HG03558 (cell line): ENCODE results near the gene RAD1.

Source experiments
- ATAC-seq: cut with Tn5 transposase; IDR thresholded peaks from one replicate; pipeline ENCODE4 v1.9.1; 2021; ENCODE audit warnings: moderate number of reproducible peaks; ENCODE audit not compliant: unreplicated experiment; ENCODE audit errors: extremely low read depth

RAD1 gene

DNA sequence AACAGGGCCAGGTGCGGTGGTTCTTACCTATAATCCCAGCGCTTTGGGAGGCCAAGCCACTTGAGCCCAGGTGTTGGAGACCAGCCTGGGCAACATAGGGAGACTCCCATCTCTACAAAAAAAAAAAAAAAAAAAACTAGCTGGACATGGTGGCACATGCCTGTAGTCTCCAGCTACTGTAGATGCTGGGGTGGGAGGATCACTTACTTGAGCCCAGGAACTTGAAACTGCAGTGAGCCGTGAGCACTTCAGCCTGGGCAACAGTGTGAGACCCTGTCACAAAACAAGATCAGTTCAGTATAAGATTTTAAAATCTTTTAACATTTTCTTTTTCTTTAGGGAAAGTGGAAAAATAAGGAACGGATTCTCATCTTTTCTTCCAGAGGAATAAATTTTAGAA lies 2.7 kb upstream of the RAD1 start:
- ATAC-seq = no peak

DNA sequence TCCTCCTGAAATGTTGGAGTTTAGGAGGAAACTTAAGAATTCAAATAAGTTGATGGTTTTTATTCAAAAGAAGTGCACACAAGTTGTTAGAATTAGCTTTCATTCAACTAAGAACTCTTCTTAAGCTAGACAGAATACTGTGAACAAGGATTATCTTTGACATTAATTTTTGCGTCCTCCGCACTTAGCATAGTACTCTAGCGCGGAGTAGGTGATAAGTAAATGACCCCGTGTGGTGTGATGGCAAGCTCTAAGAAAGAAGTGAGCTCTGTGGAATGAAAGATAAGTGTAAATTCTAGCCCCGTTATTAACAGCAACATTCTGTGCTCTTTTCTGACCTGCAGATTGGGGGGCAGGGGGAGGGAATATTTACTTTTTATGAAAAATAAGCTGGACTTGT lies 1.2 kb upstream of the RAD1 start:
- ATAC-seq = no peak

DNA sequence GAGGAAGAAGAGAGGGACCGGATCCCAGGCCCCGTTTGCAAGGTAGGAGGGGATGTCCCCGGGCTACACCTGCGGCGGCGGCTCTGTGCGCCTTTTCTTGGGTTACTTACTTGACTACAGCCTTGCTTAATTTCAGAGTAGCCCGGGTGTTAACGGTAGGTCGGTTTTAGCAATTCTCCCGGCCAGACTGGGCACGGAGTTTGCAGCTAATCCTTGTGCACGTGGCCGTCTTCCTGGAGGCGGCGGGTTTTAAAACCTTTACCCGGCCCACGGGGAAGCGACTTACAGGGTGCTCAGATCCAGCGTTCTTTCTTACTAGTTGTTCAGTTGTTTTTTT lies 520 bp upstream of the RAD1 start:
- peak; percentile 9 for ATAC-seq

DNA sequence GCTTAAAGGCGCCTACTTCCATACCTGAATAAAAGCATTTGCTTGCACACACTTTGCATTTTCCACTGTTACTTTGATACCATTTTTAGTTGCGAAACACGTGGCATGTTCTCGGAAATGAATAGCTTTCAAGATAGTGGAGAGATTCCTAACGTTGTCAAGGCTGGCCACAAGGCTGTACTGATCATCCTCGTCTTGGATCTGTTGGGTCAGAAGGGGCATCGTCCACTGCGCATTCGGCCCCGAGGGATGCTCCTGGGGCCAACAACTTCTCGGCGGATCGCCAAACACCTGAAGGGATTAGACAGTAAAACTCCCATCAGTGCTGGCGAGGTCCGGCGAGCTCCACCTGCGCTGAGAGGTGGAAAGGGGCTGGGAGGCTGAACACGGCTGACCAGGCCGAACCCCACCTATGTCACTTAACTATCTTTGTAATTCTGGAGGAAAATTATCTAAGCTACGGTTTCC lies 599 bp downstream of the RAD1 start:
- ATAC-seq = peak; percentile 5

DNA sequence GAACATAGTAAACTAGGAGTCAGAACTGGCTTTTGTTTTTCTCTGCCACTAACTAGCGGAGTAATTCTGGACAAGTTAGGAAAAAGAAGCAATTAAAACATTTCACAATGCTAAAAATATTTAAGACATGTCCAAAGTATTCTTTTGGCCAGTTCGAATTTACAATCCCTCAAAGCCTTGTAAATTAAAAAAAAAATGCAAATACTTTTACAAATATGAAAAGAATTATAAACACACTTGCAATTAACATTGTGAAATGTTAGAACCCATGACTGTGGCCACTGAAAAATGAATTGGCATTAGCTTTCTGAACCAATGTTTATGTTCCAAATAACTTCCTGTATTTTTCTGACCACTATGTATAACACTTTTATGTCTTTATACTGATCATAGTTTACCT lies 2.2 kb downstream of the RAD1 start:
- no peak for ATAC-seq

DNA sequence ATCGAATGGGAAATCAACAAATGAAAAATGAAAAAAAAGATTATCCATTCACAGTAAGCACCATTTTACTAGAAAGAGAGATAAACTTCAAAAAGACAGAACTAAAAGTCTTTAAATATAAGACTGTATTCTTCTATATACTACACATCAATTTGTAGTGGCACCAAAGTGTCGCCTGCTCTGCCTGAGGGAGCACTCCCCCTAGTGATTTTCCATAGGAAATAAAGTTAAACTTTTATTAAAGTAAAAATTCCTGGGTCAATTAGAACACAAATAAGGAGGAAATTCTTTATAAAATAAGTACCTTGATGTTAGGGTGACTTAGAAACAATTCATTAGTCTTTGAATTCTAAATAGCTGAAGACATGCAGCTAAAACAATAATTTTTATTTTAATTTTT lies 9.7 kb downstream of the RAD1 start:
- ATAC-seq = no peak

DNA sequence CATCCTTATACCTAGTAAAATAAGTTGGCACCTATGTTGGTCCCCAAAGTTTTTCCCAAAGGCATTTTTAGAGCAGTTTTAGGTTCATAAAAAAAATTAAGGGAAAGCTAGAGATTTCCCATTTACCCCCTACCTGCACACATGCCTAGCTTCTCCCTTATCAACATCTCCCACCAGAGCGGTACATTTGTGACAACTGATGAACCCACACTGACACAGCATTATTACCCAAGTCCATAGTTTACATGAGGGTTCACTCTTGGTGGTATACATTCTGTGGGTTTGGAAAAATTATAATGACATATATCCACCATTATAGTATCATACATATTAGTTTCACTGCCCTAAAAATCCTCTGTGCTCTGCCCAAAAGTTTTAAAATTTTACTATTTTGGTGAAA lies 12.0 kb downstream of the RAD1 start:
- no peak for ATAC-seq

DNA sequence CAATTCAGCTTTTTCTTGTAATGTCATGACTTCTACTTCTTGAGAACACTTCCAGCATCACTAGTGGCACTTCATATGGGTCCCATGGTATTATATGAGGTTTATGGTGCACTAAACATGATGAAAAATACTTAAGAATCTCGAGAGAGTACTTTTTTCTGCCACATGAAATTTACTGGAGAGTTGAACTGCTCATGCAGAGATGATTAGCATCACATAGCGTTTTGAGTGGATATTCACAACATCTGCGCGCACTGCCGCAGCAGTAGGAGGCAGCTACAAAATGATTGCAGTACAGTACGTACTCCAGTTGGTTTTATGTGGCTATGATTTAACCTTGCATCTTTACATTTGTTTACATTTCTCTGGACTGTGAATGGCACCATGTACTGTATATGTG lies 14.7 kb downstream of the RAD1 start:
- ATAC-seq = no peak

DNA sequence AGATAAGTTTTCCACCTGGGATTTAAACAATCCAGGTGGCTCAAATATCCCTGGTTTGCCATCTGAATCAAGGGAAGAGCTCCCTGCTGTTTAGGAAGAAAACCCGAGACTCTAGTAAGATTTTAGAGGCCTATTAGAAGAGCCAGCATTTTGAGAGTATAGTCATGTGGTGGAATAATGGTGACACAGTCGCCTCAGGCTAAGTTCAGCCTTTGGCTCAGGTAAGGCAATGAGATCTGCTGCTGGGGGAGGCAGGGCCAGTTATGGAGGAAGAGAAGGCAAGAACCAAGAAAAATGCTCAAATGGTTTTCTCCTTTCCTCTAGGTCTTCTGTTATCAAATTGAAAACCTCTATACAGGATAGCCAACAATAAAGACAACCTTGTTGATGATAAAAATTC lies 16.2 kb downstream of the RAD1 start:
- ATAC-seq = no peak

DNA sequence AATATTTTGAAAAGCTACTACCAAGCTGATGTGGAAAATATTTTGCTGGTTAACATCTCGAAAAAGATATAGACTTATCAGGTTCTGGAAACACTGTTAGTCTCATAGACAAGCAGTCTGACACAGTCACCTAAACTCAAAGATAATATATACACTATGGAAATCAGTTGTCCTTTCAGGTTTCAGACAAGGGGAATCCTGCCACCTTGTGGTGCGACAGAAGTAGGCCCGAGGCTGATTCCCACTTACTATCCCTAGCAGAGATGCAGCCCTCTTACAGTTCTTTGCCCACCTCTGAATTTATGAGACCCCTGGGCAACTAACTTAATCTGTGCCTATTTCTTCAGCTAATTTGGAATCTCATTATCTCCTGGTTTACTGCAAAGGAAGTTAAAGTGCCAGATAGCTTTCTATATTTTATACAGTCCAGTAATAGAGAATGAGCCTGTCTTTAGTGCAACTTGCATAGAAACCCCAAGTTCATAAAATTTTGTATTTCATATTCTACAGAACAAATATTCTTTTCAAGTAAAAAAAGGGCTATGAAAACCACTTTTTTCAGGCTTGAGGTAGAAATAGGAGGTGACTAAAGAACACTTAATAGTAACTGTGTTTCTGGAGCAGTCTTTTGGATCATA lies 16.9 kb downstream of the RAD1 start:
- ATAC-seq = no peak

DNA sequence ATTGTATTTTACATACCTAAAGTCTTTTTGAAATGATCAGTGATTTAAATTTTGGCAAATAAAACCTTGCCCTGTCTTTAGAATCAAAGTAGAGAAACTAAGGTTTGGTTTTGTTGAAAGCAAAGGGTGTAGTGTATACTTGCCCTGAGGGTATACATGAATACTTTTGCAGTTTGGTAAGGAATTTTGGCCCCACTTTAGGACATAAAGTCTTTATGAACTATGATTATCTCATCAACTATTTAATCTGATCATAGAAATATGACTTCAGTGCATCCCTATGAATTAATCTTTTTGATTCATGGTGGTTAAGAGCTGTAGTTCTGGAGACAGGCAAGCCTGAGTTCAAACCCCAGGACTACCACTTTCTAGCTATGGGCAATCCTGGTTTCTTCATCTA lies 17.7 kb downstream of the RAD1 start:
- no peak for ATAC-seq

DNA sequence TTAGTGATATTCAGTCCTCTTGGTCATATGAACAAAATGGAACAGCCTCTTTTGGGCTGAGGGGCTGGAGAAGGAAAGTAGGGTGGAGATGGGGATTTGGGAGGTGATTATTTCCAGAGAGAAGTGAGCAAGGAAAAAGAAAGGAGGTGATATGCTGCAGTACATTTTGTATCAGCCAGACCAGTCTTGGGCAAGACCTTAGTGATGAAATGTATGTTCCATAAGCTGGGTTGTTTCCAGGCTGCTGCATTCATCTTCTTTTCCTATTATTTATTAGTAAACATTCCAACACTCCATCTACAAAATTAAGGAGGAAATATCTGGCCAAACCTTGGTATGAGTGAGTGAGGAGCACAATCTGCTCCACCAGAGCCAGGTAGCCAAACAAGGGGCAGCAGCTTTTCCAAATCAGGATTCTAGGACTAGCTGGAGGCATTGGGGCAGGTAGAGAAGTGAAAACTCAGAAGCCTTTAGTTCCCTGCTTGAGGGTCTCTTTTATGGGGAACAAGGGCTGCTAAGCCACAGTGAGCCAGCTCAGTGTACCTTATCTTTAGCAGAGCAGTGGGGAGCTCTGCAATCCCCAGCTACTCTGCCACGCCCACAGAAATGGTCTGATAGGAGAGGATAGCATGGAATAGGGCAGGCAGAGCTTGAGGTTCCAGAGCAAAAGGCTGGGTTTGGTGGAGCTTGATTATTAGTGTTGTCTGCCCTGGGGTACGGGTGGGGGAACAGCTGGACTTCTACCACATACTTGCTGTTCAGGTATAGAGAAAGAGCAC lies 19.5 kb downstream of the RAD1 start:
- no peak for ATAC-seq

DNA sequence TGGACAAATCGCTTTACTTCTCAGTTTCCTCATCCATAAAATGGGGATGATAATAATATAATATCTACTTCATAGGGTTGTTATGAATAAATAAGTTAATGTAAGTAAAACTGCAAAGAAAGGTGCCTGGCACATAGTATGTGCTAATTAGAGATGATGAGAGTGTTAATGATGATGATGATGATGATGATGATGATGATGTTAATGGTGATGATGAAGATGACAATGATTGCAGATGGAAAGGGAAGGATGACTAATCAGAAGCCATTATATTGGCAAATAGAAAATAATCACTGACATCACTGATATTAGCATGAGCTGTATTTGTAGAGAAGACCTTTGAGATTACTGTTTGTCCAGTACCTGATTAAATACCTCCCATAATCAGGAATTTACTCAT lies 20.6 kb downstream of the RAD1 start:
- no peak for ATAC-seq

DNA sequence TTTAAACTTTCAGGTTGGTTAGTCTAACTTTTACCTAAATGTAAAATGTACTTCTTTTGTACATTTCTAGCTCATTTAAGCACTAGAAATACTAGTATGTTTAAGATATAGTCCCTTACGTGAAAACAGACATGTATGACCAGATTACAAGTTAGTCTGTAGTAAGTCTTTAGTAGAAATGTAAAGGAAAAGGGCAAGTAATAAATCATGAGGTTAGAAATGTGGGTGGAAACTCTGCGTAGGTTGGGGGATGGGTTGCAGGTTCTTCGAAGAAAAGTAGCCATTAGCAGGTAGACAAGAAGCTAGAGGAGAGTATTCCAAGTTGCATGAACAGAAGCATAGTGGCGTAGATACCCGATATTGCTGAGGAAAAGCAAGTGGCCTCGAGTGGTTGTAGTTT lies 22.9 kb downstream of the RAD1 start:
- no peak for ATAC-seq

DNA sequence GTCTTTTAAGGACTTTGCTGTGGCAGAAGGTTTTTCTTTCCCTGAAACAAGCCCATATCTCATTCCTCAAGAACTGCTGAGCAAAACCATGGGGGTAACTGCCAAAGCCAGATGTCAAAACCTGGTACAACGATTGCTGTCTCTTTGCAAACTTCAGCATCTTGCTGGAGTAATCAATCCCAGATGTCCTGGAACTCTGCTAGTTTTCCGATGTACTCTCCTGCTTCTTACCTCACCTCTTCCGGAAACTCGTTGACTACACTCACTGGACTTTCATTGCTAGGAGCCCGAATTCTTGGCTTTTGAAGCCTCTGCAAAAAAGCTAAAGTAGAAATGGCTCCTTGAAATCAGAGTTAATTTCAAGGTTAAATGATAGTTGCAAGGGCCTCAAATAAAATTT lies 23.3 kb downstream of the RAD1 start:
- no peak for ATAC-seq

DNA sequence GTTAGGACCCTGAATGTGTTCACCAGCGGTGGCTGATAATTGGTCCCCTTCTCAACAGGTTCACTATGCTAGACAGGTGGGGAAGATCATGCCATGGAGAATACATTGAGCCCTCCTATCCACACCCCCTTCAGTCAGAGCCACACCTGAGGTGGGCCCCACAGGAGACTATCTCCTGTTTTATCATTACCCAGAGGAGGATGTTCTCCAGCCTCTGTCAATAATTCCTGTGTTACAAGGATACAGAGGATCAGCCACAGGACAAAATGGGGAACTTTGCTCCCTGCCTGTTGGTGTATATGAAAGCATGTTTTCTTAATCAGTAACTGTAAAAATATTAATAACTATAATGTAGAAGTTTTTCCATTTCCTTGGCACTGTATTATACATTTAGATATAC lies 25.9 kb downstream of the RAD1 start:
- ATAC-seq = no peak

DNA sequence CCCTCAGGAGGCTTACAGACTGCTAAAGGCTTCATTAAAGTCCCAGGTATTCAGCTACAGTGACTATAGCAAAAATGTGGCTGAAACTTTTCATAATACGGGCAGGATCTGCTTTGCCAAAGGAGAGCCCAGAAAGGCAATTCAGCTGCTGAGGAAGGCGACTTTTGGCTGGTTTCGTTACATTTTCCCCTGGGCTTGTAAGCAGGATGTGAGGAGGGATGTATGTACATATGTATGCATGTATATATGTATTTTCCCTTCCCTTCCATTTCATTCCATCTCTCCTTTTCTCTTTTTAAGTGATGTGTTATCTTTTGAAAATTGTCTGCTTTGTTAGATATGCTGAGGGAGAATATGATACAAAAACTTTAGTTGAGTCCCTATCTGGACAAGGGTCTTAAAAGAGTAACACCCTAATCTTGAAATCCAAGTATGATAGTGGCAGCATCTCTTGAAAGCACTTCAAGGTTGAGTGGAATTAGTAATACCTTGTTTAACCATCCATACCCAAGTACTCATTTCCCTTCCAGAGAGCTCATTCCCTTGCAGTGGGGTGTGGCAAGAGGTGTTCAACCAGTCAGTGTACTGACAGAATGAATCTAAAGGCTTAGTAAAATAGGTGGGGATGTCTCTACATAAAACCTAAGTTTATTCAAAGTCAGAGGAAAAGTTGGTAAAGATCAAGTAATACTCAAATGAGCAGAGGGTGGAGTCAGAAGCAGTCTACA lies 28.7 kb downstream of the RAD1 start:
- no peak for ATAC-seq

DNA sequence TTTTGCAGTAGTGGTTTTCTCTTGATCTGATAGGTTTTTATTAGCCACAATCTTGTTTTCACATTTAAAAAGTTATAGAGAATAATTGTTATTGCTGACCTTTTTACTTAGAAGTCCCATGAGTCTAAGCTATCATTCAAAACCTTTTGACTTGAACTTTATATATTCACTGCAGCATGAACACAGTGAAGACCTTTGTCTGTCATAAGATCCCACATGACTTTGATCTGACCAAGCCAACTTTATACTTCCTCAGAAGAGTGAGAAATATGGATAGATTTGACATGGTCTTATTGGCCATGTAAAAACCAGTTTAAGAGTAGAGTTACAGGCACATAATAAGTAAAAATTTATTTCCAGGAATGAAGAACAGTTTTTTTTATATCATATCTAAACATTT lies 34.1 kb downstream of the RAD1 start:
- ATAC-seq = no peak

DNA sequence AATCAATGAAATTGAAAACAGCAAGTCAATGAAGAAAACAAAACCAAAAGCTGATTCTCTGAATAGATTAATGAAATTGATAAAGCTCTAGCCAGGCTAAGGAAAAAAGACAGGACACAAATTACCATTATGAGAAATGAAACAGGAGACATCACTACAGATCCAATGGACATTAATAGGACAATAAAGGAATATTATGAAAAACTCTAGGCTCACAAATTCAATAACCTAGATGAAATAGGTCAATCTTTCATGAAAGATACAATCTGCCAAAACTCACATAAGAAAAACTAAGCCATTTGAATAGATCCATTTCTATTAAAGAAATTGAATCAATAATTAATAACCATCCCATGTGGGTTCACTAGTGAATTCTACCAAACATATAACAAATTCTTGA lies 39.0 kb downstream of the RAD1 start:
- ATAC-seq = no peak

DNA sequence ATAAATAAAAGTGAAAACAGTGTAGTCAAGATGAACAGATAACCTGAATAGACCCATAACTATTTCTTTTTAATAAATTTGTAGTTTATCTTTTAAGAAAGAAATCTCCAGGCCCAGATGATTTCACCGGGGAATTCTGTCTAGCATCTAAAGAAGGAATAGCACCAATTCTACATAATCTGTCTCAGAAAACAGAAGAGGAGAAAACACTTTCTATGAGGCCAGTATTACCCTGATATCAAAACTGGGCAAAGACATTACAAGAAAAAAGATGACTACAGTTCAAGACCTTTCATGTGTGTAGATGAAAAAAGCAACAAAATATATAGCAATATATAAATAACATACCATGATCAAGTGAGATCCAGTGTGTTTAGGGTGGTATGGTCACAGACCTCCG lies 44.9 kb downstream of the RAD1 start:
- ATAC-seq = no peak

DNA sequence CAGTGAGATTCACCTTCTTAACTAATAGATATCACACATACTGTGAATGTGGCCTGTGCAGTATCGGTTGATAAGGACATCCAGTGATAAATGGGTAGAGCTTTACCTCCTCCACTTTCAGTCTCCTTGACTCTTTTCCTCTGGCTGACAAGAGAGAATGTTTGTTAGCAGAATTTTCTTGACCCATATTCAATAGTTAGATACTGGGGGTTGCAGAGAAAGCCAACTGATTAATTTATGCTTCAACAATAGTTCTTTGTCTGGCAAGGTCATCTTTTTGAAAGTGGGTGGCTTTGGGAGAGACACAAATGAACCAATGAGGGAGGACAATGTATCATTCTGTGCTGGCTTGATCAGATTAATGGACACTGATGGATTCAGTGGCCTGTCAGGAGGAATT lies 46.0 kb downstream of the RAD1 start:
- ATAC-seq = no peak

DNA sequence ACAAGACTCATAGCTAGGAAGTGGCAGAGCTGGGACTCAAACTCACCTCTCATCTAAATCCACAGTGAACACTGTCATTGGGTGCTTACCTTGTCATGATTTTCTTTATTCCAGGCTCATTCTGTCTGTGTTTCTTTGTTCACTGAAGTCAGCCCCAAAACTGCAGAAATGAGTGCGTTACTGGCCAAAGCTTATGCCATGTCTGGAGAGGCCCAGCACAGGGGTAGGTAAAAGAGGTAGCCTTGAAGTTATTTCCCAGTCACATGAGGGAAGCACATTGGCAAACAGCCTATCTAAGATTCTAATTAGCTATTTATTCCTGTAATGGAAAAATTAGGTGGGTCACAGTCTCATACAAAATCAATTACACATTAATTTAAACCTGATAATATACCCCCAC lies 46.5 kb downstream of the RAD1 start:
- no peak for ATAC-seq
